Superior temporal gyrus (tissue), 1 donor: ENCODE results near the gene RTP1.
"Not testable (repeated sequence)": the region's sequence is repeated elsewhere in the genome, so short reads cannot be mapped to it uniquely, and the experiment has no call there.

Source experiments
- DNase-seq: peaks from one replicate; pipeline ENCODE4 v3.0.0-alpha.2; 2016; ENCODE audit errors: extremely low spot score

Gene RTP1

GRCh38 chr3:187198490-187198889 is 1.2 kb downstream of the RTP1 start:
- no peak for DNase-seq

DNA sequence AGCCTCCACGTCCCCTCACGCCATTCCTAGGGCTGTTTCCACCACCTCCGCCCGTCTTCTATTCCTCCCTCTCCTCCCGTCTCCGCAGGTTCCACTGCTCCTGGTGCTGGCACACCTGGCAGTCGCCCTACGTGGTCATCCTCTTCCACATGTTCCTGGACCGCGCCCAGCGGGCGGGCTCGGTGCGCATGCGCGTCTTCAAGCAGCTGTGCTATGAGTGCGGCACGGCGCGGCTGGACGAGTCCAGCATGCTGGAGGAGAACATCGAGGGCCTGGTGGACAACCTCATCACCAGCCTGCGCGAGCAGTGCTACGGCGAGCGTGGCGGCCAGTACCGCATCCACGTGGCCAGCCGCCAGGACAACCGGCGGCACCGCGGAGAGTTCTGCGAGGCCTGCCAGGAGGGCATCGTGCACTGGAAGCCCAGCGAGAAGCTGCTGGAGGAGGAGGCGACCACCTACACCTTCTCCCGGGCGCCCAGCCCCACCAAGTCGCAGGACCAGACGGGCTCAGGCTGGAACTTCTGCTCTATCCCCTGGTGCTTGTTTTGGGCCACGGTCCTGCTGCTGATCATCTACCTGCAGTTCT is 2.3 kb downstream of the RTP1 start:
- DNase-seq: not testable (repeated sequence)

DNA sequence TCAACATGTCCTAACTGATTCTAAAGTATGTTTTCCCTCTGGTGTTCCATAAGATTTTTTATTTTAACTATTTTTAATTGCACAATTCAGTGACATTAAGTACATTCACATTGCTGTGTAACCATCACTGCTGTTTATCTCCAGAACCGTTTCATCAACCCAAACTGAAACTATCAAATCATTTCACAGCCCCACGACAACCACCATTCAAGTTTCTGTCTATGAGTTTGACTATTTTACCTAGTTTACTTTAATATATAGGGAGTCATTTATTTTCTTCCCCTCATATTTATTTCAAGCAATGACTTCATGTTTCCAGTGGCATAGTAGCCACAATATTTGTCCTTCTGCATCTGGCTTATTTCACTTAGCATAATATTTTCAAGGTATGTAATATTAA is 8.4 kb downstream of the RTP1 start:
- DNase-seq: no peak

- no peak for DNase-seq
Measured at GRCh38 chr3:187207062-187207461, 9.8 kb downstream of the RTP1 start.

DNA sequence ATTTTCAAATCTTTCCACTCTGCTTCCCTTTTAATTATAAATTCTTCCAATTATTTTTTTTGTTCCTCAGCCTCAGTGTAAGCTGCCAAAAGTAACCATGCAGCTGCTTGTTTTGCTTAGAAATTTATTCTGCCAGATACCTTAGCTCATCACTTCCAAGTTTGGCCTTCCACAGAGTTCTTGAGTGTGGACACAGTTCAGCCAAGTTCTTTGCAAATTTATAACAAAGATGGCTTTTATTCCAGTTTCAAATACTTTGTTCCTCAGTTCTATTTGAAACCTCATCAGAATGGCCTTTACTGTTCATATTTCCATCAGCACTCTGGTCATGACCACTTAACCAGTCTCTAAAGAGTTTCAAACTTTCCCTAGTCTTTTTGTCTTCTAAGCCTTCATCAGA is 10.3 kb downstream of the RTP1 start:
- peak; percentile 50 for DNase-seq

- no peak for DNase-seq
Measured at GRCh38 chr3:187208159-187208558, 10.9 kb downstream of the RTP1 start.

DNA sequence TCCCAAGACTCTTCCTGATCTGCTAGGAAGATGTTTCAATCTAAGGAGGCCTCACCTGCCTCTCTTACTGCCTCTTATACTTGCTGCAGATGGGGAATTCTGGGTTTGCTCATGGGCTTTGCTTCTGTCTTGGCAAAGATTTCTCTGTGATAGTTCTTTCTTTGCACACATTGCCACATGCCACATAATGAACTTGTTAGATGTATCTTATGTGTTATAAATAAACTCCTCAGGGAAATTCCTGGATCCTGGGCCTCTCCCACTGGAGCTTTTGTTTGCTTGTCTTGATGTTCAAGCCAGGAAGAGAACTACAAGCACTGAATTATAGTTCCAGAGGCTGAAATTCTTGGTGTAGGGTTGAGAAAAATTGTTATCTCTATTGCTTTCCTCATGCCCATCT is 12.2 kb downstream of the RTP1 start:
- peak; percentile 45 for DNase-seq

GRCh38 chr3:187210091-187210490 is 12.8 kb downstream of the RTP1 start:
- no peak for DNase-seq

GRCh38 chr3:187210545-187211327 is 13.4 kb downstream of the RTP1 start:
- DNase-seq: peak; percentile 45

DNA sequence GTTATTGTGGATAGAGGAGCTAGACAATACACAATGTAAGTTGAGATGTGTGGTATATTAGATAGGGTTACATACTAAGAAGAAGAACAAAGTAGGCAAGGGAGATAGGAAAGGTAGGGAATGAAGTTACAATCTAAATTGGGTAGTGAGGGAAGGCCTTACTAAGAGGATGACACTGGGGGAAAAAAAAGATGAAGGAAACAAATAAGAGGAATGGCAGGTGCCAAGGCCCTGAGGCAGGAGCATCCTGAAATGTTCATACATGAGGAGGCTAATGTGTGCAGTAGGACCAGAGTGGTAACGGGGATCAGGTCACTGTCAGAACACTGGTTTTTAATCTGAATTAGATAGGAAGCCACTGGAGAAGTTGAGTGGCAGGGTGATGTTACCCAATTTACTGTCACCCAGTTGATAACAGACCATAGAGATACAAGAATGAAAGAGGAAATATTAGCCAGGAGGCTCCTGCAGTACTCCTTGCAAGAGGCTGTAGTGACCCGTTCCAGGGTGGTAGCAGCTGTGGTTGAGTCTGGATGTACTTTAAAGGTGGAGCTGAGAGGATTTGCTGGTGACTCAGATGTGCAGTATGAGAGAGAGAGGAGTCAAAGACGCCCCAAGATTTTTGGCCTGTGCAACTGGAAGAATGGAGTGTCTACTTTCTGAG is 14.4 kb downstream of the RTP1 start:
- DNase-seq: no peak

DNA sequence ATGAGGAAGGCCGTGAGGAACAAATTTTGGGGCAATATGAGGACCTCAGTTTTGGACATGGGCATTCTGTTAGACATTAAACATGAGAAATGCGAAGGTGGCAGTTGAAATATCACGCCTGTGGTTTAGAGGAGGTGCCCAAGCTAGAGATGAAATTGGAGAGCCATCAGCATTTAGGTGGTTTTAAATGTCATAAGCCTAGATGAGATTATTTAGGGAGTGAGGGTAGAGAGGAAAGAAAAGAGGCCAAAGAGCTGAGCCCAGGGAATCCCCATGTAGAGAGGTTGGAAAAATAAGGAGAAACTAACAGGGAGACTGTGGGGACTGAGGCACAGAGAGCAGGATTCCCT is 14.9 kb downstream of the RTP1 start:
- no peak for DNase-seq

GRCh38 chr3:187212705-187213104 is 15.4 kb downstream of the RTP1 start:
- DNase-seq: no peak

- DNase-seq: no peak
Measured at GRCh38 chr3:187213616-187214015, 16.3 kb downstream of the RTP1 start.

DNA sequence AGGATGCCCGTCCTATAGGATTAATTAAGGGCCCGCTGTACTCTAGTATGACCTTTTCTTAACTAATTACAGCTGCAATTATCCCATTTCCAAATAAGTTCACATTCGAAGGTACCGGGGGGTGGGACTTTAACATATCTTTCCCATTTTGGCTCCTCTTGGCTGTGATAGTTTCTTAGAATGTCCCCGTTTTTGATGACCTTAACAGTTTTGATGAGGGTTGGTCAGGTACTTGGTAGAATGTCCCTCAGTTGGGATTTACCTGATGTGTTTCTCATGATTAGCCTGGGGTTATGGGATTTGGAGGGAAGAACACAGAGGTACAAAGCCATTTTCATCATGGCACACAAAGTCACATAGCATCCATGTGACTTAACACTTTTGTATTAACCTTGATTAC is 18.2 kb downstream of the RTP1 start:
- DNase-seq: no peak

DNA sequence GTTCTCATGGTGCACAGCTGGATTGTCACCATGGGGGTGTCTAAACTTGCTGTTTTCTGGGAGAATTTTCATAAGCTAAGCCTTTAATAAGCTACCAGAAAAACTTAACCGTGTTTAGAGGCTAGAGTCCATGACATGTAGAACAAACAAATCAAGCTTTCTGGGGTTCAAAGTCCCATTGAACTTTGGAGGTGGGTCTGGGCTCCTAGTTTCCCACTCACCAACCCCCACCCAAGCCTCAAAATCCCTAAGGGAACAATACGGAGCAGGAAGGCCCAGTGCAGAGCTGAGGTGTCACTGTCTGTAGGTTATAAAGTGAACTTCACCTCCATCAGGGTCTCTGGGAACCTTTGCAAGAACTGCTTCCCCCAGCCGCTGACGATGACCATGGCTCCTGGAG is 25.5 kb downstream of the RTP1 start:
- no peak for DNase-seq

DNA sequence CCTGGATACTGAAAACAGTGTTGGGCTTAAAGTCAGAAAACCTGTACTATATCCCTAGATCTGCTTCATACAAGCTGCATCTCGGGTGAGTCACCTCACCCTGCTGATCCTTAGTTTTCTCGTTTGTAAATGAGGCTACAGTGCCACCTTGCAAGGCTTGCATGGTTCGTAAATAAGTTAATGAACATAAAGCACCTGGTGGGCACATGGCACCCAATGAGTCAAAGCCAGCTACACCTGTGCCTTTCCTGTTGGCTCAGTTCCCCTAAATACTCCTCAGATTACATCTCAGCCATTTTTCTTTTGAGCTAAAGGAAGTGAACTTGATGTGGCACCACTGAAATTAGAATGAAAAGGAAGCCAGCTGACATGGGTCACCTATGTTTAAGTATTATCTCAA is 26.5 kb downstream of the RTP1 start:
- DNase-seq: no peak

DNA sequence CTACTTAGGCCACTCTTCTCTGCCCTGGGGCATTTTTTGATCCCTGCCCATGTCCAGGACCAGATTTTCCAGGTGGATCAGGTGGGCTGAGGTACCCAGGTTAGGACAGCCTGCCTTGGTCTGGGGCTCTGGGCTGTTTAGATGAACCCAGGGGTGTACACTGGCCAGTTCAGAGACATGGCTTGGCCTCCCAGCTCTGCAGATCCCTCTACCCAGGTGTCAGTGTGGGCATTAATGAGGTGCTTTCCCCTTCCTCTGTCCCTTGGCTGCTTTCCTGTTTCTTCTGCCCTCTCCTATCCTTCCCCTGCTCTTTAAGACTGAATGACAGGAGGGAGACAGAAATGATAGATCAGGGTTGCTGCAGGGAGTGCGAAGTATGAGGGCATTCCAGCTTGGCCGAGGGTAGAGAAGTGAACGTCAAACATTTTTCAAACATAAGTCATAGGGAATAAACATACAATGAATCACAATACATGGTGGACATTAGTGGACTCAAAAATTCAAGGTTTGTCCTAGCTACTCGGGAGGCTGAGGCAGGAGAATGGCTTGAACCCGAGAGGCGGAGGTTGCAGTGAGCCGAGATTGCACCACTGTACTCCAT is 30.5 kb downstream of the RTP1 start:
- no peak for DNase-seq

GRCh38 chr3:187228740-187229139 is 31.5 kb downstream of the RTP1 start:
- no peak for DNase-seq

GRCh38 chr3:187230011-187230410 is 32.7 kb downstream of the RTP1 start:
- no peak for DNase-seq

DNA sequence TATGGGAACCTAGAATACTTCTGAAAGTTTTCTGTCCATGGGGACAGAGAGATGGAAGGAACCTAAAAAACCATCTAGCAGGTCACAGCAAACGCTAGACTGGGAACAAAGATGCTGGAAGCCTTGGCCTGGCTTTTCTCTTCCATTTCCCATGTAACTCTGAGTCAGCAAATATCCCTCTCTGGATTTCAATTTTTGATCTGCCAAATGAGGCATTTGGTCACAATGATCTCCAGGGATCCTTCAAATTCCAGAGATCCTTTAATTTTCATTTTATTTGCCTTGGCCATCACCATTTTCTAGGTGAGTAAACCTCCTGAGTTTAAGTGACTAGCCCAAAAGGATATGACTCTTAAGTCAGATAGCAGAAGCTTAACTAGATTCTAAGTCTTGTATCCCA is 39.7 kb downstream of the RTP1 start:
- no peak for DNase-seq

GRCh38 chr3:187237741-187238140 is 40.5 kb downstream of the RTP1 start:
- no peak for DNase-seq

DNA sequence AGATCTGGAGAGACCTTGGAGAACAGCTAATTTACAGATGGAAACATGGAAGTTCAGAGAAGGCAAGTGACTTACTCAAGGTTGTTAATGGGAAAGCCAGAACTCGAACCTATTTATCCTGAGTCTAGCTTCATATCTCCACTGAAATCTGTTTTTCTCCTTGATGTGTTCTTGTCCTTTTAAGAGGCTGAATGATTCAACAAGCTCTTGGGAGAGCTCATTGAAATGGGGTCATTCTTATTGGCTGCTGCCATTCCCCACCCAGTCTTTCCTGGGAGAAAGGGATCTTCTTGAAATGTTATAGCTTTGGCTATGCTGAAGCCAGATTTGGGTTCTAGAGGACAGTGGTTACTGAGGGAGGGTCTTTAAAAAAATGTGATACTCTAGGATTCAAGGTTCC is 41.0 kb downstream of the RTP1 start:
- DNase-seq: no peak

DNA sequence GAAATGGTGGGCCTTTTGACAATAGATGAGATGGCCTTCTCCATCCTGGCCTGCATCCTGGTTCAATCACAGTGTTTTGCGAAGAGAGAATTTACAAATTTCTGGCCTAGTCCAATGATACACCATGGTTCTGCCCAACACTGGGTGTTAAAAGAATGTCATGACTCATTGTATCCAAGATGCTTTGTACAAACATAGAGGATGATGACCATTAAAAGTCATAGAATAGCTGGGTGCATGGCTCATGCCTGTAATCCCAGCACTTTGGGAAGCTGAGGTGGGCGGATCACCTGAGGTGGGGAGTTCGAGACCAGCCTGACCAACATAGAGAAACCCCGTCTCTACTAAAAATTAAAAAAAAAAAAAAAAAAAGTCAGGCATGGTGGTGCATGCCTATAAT is 41.5 kb downstream of the RTP1 start:
- DNase-seq: not testable (repeated sequence)
